GM23338 (cell line): ENCODE data around the gene ZNF562. TPM values are rescaled to one million over a fixed set of nuclear protein-coding genes. Genes with fewer than 3 reads are reported as not detected.

Experiments used
- ATAC-seq: fragments of 200-7000 bp; cut with Tn5 transposase; 3 replicates; pipeline ENCODE4 v1.9.1; 2020
- DNase-seq: peaks from one replicate; pipeline ENCODE4 v3.0.0-alpha.2; 2015; ENCODE audit warnings: low spot score
- H2AFZ ChIP-seq: fragments of 200-600 bp; sonication (generic); 2 replicates; pipeline ENCODE4 v1.8.0; 2016; ENCODE audit warnings: antibody characterized with exemption, mild to moderate bottlenecking, moderate library complexity
- H3F3A ChIP-seq: fragments of 200-600 bp; sonication (generic); replicated peaks from 2 replicates; pipeline ENCODE4 v1.8.0; 2017; ENCODE audit warnings: antibody characterized with exemption, mixed run types, low read depth
- H3K27ac ChIP-seq: fragments of 200-600 bp; sonication (generic); 2 replicates; pipeline ENCODE4 v1.6.1; 2016; ENCODE audit warnings: low read depth
- H3K27me3 ChIP-seq: fragments of 200-600 bp; sonication (generic); 2 replicates; pipeline ENCODE4 v1.8.0; 2016; ENCODE audit warnings: mild to moderate bottlenecking, mixed run types, moderate library complexity; ENCODE audit not compliant: insufficient read depth
- H3K36me3 ChIP-seq: fragments of 200-600 bp; sonication (generic); 2 replicates; pipeline ENCODE4 v1.8.0; 2016; ENCODE audit warnings: mild to moderate bottlenecking; ENCODE audit not compliant: insufficient read depth
- H3K4me1 ChIP-seq: fragments of 200-600 bp; sonication (generic); 2 replicates; pipeline ENCODE4 v1.8.0; 2016; ENCODE audit warnings: mild to moderate bottlenecking, moderate library complexity; ENCODE audit not compliant: insufficient read depth
- H3K4me2 ChIP-seq: fragments of 200-600 bp; sonication (generic); 2 replicates; pipeline ENCODE4 v1.7.1; 2017; ENCODE audit warnings: mixed run types
- H3K4me3 ChIP-seq: fragments of 200-600 bp; sonication (generic); 2 replicates; pipeline ENCODE4 v1.6.1; 2016; ENCODE audit warnings: mixed run types
- H3K79me2 ChIP-seq: fragments of 200-600 bp; sonication (generic); replicated peaks from 2 replicates; pipeline ENCODE4 v1.8.0; 2017; ENCODE audit warnings: mild to moderate bottlenecking; ENCODE audit not compliant: insufficient read depth
- H3K9me2 ChIP-seq: fragments of 200-600 bp; sonication (generic); 2 replicates; pipeline ENCODE4 v1.8.0; 2017; ENCODE audit not compliant: insufficient read depth
- H4K20me1 ChIP-seq: fragments of 200-600 bp; sonication (generic); replicated peaks from 2 replicates; pipeline ENCODE4 v1.8.0; 2017; ENCODE audit warnings: mild to moderate bottlenecking; ENCODE audit not compliant: insufficient read depth
- H3K27ac Mint-ChIP-seq: 2 replicates; pipeline ENCODE4 v1.8.0; 2020; ENCODE audit warnings: inconsistent platforms, mild to moderate bottlenecking, moderate library complexity, mixed read lengths
- H3K27me3 Mint-ChIP-seq: 3 replicates; pipeline ENCODE4 v1.8.0; 2022; ENCODE audit warnings: low read depth, mild to moderate bottlenecking, moderate library complexity, mixed read lengths, inconsistent platforms; ENCODE audit not compliant: insufficient read depth, poor library complexity
- H3K36me3 Mint-ChIP-seq: 3 replicates; pipeline ENCODE4 v1.8.0; 2021; ENCODE audit warnings: low read depth, mild to moderate bottlenecking, inconsistent platforms, moderate library complexity, mixed read lengths
- H3K4me1 Mint-ChIP-seq: 3 replicates; pipeline ENCODE4 v1.8.0; 2020; ENCODE audit warnings: mild to moderate bottlenecking, inconsistent platforms, mixed read lengths
- H3K4me3 Mint-ChIP-seq: 3 replicates; pipeline ENCODE4 v1.8.0; 2021; ENCODE audit warnings: moderate library complexity, mild to moderate bottlenecking, inconsistent platforms, mixed read lengths
- H3K9me3 Mint-ChIP-seq: 3 replicates; pipeline ENCODE4 v1.8.0; 2020; ENCODE audit warnings: moderate library complexity, mild to moderate bottlenecking, inconsistent platforms, mixed read lengths
- STAT1 ChIP-seq: IDR thresholded peaks from one replicate; pipeline ENCODE4 v1.6.1; 2016; ENCODE audit warnings: antibody characterized with exemption; ENCODE audit not compliant: unreplicated experiment
- polyA plus RNA-seq: library from polyadenylated mRNA; unstranded; fragments of >200 nt; fragmentation: Nextera tagmentation; extraction: Ambion mirVana; gene quantifications from 2 replicates; pipeline ENCODE4 v1.2.1, GENCODE V29; 2016
- total RNA-seq: library from RNA; depleted of rRNA; stranded (reverse); fragments of >200 nt; shearing (Covaris generic); gene quantifications from 2 replicates; pipeline ENCODE4 v1.2.3, GENCODE V29; 2014; rRNA removed

Gene ZNF562
- total and polyA plus RNA-seq, 2 experiments from 2014 or later, result 15.6 to 68.8 TPM

DNA sequence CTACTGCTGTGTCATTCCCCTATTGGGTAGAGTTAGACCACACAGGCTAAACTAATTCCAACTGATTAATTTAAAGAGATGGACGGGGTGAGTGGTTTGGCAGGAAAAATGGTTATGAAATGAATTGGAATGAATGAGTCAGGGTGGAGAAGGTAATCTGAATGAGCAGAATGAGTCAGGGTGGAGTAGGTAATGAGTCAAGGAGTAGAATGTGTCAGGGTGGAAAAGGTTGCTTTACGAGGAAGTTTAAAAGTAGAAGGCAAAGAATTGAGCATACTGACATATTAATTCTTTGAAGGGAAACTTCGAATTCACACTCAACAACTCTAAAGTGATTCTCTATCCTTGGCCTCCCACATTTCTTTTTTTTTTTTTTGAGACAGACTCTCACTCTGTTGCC lies 77.9 kb downstream of the ZNF562 start:
- Mint-ChIP-seq H3K36me3 (peaks cover 11% of the 10 kb centered on the region), H3K9me3 (peaks cover 43% of the 10 kb centered on the region), H3K4me3 (no peak overlapping the region), H3K27me3 (peaks cover 14% of the 10 kb centered on the region), H3K27ac (no peak overlapping the region), H3K4me1 (no peaks in the 10 kb centered on the region)
- H3K4me1 ChIP-seq, result no peaks in the 10 kb centered on the region
- no peak for TF ChIP-seq STAT1
- ATAC-seq (no peak), DNase-seq (no peak)
- H3K27ac ChIP-seq, result no peak overlapping the region
- H3K36me3 ChIP-seq, result no peaks in the 10 kb centered on the region
- H3K79me2 ChIP-seq, result no peaks in the 10 kb centered on the region
- no peaks in the 10 kb centered on the region for H3F3A ChIP-seq
- H3K4me2 ChIP-seq, result no peak overlapping the region
- H2AFZ ChIP-seq, result no peak overlapping the region
- no peak overlapping the region for H3K4me3 ChIP-seq
- no peaks in the 10 kb centered on the region for H4K20me1 ChIP-seq
- H3K27me3 ChIP-seq, result no peaks in the 10 kb centered on the region
- no peaks in the 10 kb centered on the region for H3K9me2 ChIP-seq

Other genes with a start within 250 kb of the ZNF562 start
- gene ZNF266, start 239.5 kb downstream of the ZNF562 start, total RNA-seq, result 12.0 and 13.9 TPM in 2 replicates
- gene ZNF266, start 239.5 kb downstream of the ZNF562 start, polyA plus RNA-seq, result 11.0 and 12.7 TPM in 2 replicates
- gene ZNF560, start 176.5 kb downstream of the ZNF562 start, total RNA-seq, result 0.14 and 0.31 TPM in 2 replicates
- not detected in 2 replicates for gene ZNF560, start 176.5 kb downstream of the ZNF562 start, polyA plus RNA-seq
- gene ZNF426, start 136.5 kb downstream of the ZNF562 start, total RNA-seq, result 20.0 and 22.7 TPM in 2 replicates
- 10.5 and 11.0 TPM in 2 replicates for gene ZNF426, start 136.5 kb downstream of the ZNF562 start, polyA plus RNA-seq
- gene ZNF121, start 90.6 kb downstream of the ZNF562 start, total RNA-seq, result 252 and 263 TPM in 2 replicates
- 42.3 and 50.8 TPM in 2 replicates for gene ZNF121, start 90.6 kb downstream of the ZNF562 start, polyA plus RNA-seq
- 69.9 and 71.1 TPM in 2 replicates for gene ZNF561, start 53.9 kb downstream of the ZNF562 start, total RNA-seq
- gene ZNF561, start 53.9 kb downstream of the ZNF562 start, polyA plus RNA-seq, result 20.5 and 22.7 TPM in 2 replicates
- gene ZNF846, start 93.6 kb upstream of the ZNF562 start, total RNA-seq, result 4.2 and 14.8 TPM in 2 replicates
- 6.0 and 7.6 TPM in 2 replicates for gene ZNF846, start 93.6 kb upstream of the ZNF562 start, polyA plus RNA-seq
- 25.4 and 32.8 TPM in 2 replicates for gene FBXL12, start 144.0 kb upstream of the ZNF562 start, total RNA-seq
- 23.5 and 24.1 TPM in 2 replicates for gene FBXL12, start 144.0 kb upstream of the ZNF562 start, polyA plus RNA-seq
- gene UBL5, start 152.8 kb upstream of the ZNF562 start, total RNA-seq, result 304 and 484 TPM in 2 replicates
- gene UBL5, start 152.8 kb upstream of the ZNF562 start, polyA plus RNA-seq, result 1,371 and 1,518 TPM in 2 replicates
- gene PIN1, start 160.2 kb upstream of the ZNF562 start, total RNA-seq, result 102 and 127 TPM in 2 replicates
- gene PIN1, start 160.2 kb upstream of the ZNF562 start, polyA plus RNA-seq, result 112 and 127 TPM in 2 replicates